DOHH2 (cell line): Measurements from ENCODE around the gene MED26.
"Not testable (repeated sequence)": the region's sequence is repeated elsewhere in the genome, so short reads cannot be mapped to it uniquely, and the experiment has no call there.

ENCODE experiments used
- H3F3A ChIP-seq: fragments of 200-600 bp; sonication (generic), shearing (Covaris generic); 2 replicates; pipeline ENCODE4 v1.6.0; 2016; ENCODE audit warnings: antibody characterized with exemption, mild to moderate bottlenecking; ENCODE audit not compliant: control insufficient read depth, insufficient read depth
- H3K27ac ChIP-seq: fragments of 200-600 bp; sonication (generic); 2 replicates; pipeline ENCODE4 v1.5.1; 2014; ENCODE audit warnings: low read depth, mild to moderate bottlenecking, low read length, moderate library complexity
- H3K27me3 ChIP-seq: fragments of 200-600 bp; sonication (generic); 2 replicates; pipeline ENCODE4 v1.6.1; 2014; ENCODE audit warnings: mild to moderate bottlenecking, low read length, mixed read lengths; ENCODE audit not compliant: control insufficient read depth
- H3K36me3 ChIP-seq: fragments of 200-600 bp; sonication (generic); 2 replicates; pipeline ENCODE4 v1.6.1; 2014; ENCODE audit warnings: mild to moderate bottlenecking, low read length, moderate library complexity, mixed read lengths; ENCODE audit not compliant: control insufficient read depth
- H3K4me1 ChIP-seq: fragments of 200-600 bp; sonication (generic); 2 replicates; pipeline ENCODE4 v1.6.1; 2014; ENCODE audit warnings: mild to moderate bottlenecking, low read length, mixed read lengths; ENCODE audit not compliant: control insufficient read depth
- H3K4me2 ChIP-seq: fragments of 200-600 bp; sonication (generic); 2 replicates; pipeline ENCODE4 v1.6.0; 2014; ENCODE audit warnings: mild to moderate bottlenecking, low read length, moderate library complexity
- H3K4me3 ChIP-seq: fragments of 200-600 bp; sonication (generic); 2 replicates; pipeline ENCODE4 v1.5.1; 2014; ENCODE audit warnings: mild to moderate bottlenecking, low read length, mixed read lengths
- H3K79me2 ChIP-seq: fragments of 200-600 bp; sonication (generic); 2 replicates; pipeline ENCODE4 v1.6.1; 2014; ENCODE audit warnings: mild to moderate bottlenecking, low read length, mixed read lengths; ENCODE audit not compliant: control insufficient read depth
- H3K9me2 ChIP-seq: fragments of 200-600 bp; sonication (generic); replicated peaks from 2 replicates; pipeline ENCODE4 v1.6.1; 2014; ENCODE audit warnings: mild to moderate bottlenecking, low read length, mixed read lengths; ENCODE audit not compliant: control insufficient read depth
- H3K9me3 ChIP-seq: fragments of 200-600 bp; sonication (generic); 2 replicates; pipeline ENCODE4 v1.6.1; 2014; ENCODE audit warnings: antibody characterized with exemption, low read length, mixed read lengths; ENCODE audit not compliant: control insufficient read depth, insufficient read depth
- H4K20me1 ChIP-seq: fragments of 200-600 bp; sonication (generic); 2 replicates; pipeline ENCODE4 v1.6.0; 2014; ENCODE audit warnings: low read depth, mild to moderate bottlenecking, antibody characterized with exemption, low read length, moderate library complexity; ENCODE audit not compliant: control insufficient read depth, insufficient read depth
- CTCF ChIP-seq: fragments of 200-600 bp; sonication (generic); IDR thresholded peaks from one replicate; pipeline ENCODE4 v1.5.1; 2014; ENCODE audit warnings: antibody characterized with exemption, mild to moderate bottlenecking, low read depth, low read length; ENCODE audit not compliant: poor library complexity, severe bottlenecking
- EZH2phosphoT487 ChIP-seq: fragments of 200-600 bp; sonication (generic); IDR thresholded peaks from 2 replicates; pipeline ENCODE4 v1.6.1; 2017; ENCODE audit warnings: borderline replicate concordance, mild to moderate bottlenecking, antibody characterized with exemption, low read length, moderate library complexity, mixed read lengths

The MED26 gene

GRCh38 chr19:16628183-16628983, at the start of gene MED26:
Gene MED26, minus strand, starts transcription at chr19:16628204. Its CDS starts 261 bp downstream, at chr19:16627943.
- peaks cover 61% of the 10 kb centered on the region for H3K36me3 ChIP-seq
- peaks cover 54% of the 10 kb centered on the region for H3K4me1 ChIP-seq
- peak within 1 kb of the TSS; percentile 91 for H3K4me3 ChIP-seq
- peaks cover 26% of the 10 kb centered on the region for H4K20me1 ChIP-seq
- peaks cover 50% of the 10 kb centered on the region for H3K79me2 ChIP-seq
- peak within 1 kb of the TSS; percentile 89 for H3K4me2 ChIP-seq
- no peaks in the 10 kb centered on the region for H3K27me3 ChIP-seq
- H3F3A ChIP-seq, result peaks cover 22% of the 10 kb centered on the region
- no peaks in the 10 kb centered on the region for H3K9me3 ChIP-seq
- TF ChIP-seq CTCF (no peak), EZH2phosphoT487 (no peak)
- H3K9me2 ChIP-seq, result no peaks in the 10 kb centered on the region
- peak within 1 kb of the TSS; percentile 93 for H3K27ac ChIP-seq

- Histone ChIP-seq H3F3A (no peaks in the 10 kb centered on the region), H3K9me2 (no peaks in the 10 kb centered on the region), H3K4me3 (no peak overlapping the region), H3K27ac (no peak overlapping the region), H3K79me2 (peaks cover 41% of the 10 kb centered on the region), H3K4me2 (no peak overlapping the region), H3K36me3 (peaks cover 50% of the 10 kb centered on the region), H3K9me3 (no peaks in the 10 kb centered on the region), H3K4me1 (no peaks in the 10 kb centered on the region), H4K20me1 (no peaks in the 10 kb centered on the region), H3K27me3 (no peaks in the 10 kb centered on the region)
- TF ChIP-seq CTCF, result no peak
- no peak for TF ChIP-seq EZH2phosphoT487
Observed at GRCh38 chr19:16677055-16677454, 49.1 kb upstream of the MED26 start.

- Histone ChIP-seq H3K4me2 (no peak overlapping the region), H3K4me3 (no peak overlapping the region), H3F3A (no peaks in the 10 kb centered on the region), H4K20me1 (no peaks in the 10 kb centered on the region), H3K27me3 (no peaks in the 10 kb centered on the region), H3K9me3 (no peaks in the 10 kb centered on the region), H3K4me1 (no peaks in the 10 kb centered on the region), H3K27ac (no peak overlapping the region), H3K79me2 (peaks cover 49% of the 10 kb centered on the region), H3K9me2 (no peaks in the 10 kb centered on the region), H3K36me3 (peaks cover 50% of the 10 kb centered on the region)
- TF ChIP-seq EZH2phosphoT487 (no peak), CTCF (no peak)
Observed at GRCh38 chr19:16676101-16676798, 48.2 kb upstream of the MED26 start.

DNA sequence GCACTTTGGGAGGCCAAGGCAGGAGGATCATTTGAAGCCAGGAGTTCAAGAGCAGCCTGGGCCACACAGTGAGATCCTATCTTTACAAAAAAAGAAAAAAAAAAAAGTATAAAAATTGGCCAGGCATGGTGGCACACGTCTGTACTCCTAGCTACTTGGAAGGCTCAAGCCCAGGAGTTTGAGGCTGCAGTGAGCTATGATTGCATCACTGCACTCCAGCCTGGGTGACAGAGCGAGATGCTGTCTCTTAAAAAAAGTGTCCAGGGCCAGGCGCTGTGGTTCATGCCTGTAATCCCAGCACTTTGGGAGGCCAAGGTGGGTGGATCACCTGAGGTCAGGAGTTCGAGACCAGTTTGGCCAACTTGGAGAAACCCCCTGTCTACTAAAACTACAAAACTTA, 45.8 kb upstream of the MED26 start:
- H3K9me3 ChIP-seq, H3K27me3 ChIP-seq, H3F3A ChIP-seq, H4K20me1 ChIP-seq, H3K4me3 ChIP-seq, H3K27ac ChIP-seq, H3K4me1 ChIP-seq, H3K4me2 ChIP-seq, H3K9me2 ChIP-seq: not testable (repeated sequence)
- peaks cover 43% of the 10 kb centered on the region for H3K36me3 ChIP-seq
- H3K79me2 ChIP-seq, result peaks cover 66% of the 10 kb centered on the region
